B cell (primary cell): ENCODE data around the gene PAWR.

Experiments used
- CTCF ChIP-seq: fragments of 200-600 bp; IDR thresholded peaks from one replicate; pipeline ENCODE4 v1.8.0; 2022; ENCODE audit warnings: antibody characterized with exemption, mild to moderate bottlenecking
- EZH2 ChIP-seq: IDR thresholded peaks from 2 replicates; pipeline ENCODE4 v1.6.1; 2012; ENCODE audit warnings: borderline replicate concordance, low read depth, mild to moderate bottlenecking, moderate library complexity, low read length; ENCODE audit not compliant: insufficient read depth, poor library complexity, severe bottlenecking

DNA sequence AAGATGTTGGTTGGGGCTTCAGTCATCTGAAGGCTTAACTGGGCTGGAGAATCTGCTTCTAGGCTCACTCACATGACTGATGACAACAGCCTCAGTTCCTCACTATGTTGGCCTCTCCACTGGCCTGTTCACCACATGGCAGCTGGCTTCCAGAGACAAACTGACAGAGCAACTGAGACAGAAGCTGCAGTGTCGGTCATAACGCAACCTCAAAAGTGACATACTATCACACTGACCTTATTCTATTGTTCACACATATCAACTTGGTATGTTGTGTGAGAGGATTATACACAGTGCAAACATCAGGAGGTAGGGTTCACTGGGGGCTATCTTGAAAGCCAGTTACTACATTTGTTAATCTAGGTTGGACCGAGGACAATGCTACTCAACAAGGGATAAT lies 92.9 kb downstream of the PAWR start:
- TF ChIP-seq CTCF: no peak
- no peak for TF ChIP-seq EZH2
